Vagina (tissue), 2 donors: ENCODE data around the gene CENPT.

Experiments
- POLR2A ChIP-seq, 2 donors: fragments of 450-650 bp; IDR thresholded peaks; one replicate each; pipeline ENCODE4 v1.6.1; 2017; ENCODE audit warnings: antibody characterized with exemption in 2 of 2, mild to moderate bottlenecking in 2 of 2, moderate library complexity in 2 of 2
- TF ChIP-seq, protein P1 (sequence below), 3 experiments: fragments of 450-650 bp in 2 of 3; fragments of 200-600 bp in 1 of 3; sonication (generic) in 1 of 3; IDR thresholded peaks; one replicate each; pipeline ENCODE4 v1.5.1; 2017 to 2019; ENCODE audit warnings: antibody characterized with exemption in 3 of 3, mild to moderate bottlenecking in 2 of 3, moderate library complexity in 2 of 3

DNA sequence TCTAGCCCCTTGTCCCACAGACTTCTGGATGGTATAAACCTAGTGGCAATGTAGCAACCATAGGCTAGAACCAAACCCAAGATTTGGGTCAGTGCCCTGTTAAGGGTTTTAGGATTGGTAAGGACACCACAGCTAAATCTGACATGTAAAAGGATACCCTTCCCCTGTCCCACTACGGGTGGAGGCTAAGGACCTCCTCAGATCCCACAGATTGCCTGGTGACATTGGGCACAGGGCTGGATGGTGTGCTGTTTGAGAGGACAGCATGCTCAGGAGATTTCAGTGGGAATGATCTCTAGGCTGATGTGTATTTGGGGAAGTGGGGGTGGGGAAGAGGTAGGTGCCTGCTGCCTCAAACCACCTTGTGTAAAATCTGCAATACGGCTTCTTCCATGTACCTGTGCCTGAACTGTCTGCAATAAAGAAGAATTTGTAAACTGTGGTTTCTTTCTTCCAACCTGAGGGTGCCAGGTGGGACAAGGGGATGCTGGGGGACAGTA, 24.7 kb upstream of the CENPT start:
- no peak for TF ChIP-seq POLR2A (IDR thresholded peaks at IDR 0.05)
- TF ChIP-seq, protein P1, sequence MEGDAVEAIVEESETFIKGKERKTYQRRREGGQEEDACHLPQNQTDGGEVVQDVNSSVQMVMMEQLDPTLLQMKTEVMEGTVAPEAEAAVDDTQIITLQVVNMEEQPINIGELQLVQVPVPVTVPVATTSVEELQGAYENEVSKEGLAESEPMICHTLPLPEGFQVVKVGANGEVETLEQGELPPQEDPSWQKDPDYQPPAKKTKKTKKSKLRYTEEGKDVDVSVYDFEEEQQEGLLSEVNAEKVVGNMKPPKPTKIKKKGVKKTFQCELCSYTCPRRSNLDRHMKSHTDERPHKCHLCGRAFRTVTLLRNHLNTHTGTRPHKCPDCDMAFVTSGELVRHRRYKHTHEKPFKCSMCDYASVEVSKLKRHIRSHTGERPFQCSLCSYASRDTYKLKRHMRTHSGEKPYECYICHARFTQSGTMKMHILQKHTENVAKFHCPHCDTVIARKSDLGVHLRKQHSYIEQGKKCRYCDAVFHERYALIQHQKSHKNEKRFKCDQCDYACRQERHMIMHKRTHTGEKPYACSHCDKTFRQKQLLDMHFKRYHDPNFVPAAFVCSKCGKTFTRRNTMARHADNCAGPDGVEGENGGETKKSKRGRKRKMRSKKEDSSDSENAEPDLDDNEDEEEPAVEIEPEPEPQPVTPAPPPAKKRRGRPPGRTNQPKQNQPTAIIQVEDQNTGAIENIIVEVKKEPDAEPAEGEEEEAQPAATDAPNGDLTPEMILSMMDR (IDR thresholded peaks at IDR 0.05): no peak
